Glomerular endothelial cell (primary cell): ENCODE measurements around the gene PKMYT1. TPM values are rescaled to one million over a fixed set of nuclear protein-coding genes. Genes with fewer than 3 reads are reported as not detected.
"Not testable (repeated sequence)": the region's sequence is repeated elsewhere in the genome, so short reads cannot be mapped to it uniquely, and the experiment has no call there.

Experiments
- DNase-seq: peaks from one replicate; pipeline ENCODE4 v3.0.0-alpha.2; 2011; ENCODE audit warnings: low read depth, low spot score; ENCODE audit errors: extremely low read depth
- total RNA-seq: library from RNA; depleted of rRNA; stranded (reverse); fragments of >200 nt; gene quantifications from 2 replicates; pipeline ENCODE4 v1.2.3, GENCODE V29; 2015

The PKMYT1 gene
- total RNA-seq, 1 donor from 2014 or later, result 12.9 TPM

DNA sequence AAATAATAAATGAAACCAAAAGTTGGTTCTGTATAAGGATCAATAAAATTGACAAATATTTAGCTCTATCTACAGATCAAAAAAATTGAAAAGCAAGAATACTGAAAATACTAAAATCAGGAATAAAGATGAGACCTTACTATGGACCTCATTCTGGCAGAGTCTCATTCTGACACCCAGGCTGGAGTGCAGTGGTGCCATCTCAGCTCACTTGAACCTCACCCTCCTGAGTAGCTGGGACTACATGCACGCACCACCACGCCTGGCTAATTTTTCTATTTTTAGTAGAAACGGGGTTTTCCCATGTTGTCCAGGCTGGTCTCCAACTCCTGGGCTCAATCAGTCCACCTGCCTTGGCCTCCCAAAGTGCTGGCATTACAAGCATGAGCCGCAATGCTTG, 38.2 kb downstream of the PKMYT1 start:
- DNase-seq, result no peak

DNA sequence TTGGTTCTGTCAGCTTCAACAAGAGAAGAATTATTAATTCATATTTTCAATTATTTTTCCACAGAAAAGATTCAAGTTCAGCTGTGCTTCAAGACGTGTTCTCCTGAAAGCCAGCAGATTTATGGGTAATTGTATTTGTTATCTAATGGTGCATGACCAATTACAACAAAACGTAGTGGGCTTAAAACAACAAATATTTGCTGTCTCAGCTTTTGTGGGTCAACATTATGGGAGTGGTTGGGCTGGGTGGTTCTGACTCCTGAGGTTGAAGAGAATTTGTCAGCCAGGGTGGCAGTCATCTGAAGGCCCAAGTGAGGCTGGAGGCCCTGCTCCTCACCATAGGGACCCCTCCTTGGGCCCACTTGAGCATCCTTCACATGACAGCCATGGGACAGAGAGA, 40.3 kb downstream of the PKMYT1 start:
- no peak for DNase-seq

DNA sequence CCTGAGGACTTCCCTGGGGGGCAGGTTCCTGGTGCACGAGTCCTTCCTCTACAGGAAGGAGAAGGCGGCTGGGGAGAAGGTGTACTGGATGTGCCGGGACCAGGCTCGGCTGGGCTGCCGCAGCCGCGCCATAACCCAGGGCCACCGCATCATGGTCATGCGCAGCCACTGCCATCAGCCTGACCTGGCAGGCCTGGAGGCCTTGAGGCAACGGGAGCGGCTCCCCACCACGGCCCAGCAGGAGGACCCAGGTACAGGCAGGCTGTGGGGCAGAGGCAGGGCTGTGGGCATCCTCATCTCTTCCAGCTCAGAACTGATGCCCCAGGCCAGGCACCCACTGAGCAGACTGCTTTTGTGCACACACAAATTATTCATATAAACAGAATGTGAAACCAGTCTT, 42.0 kb downstream of the PKMYT1 start:
- no peak for DNase-seq

DNA sequence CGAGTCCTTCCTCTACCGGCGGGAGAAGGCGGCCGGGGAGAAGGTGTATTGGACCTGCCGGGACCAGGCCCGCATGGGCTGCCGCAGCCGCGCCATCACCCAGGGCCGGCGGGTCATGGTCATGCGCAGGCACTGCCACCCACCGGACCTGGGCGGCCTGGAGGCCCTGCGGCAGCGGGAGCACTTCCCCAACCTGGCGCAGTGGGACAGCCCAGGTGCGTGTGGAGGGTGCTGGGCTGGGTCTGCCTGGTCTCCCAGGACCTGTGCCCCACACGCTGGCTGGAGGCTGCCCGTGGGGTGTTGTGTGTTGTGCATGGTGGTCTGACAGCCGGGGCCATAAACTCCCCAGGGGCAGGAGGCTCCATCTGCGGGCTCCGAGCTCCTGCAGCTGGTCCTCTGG, 43.1 kb downstream of the PKMYT1 start:
- no peak for DNase-seq

DNA sequence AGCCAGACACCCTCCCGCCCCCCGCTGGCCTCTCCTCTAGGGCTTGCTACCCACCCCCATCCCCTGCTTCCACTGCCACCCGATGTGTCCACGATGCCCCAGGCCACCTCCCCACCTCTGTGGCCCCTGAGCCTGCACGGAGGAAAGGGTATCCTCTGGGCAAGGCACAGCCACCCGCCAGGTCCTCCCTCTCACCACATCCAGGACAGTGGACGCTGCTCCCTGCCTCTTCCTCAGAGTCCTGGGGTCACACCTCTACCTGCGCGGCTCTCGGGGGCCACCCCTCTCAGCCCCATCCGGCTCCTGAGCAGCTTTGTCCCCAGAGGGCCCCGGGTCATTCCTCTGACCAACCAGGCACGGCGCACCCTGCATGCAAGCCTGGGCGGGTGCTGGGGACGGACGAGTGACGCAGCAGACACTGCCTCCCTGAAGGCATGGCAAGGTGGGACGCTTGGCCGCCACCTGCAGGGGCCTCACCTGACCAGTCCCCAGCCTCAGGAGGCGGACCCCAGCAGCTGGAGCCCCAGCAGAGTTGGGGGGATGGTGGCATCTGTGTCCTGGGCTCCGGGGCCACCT, 43.7 kb downstream of the PKMYT1 start:
- DNase-seq, result no peak

DNA sequence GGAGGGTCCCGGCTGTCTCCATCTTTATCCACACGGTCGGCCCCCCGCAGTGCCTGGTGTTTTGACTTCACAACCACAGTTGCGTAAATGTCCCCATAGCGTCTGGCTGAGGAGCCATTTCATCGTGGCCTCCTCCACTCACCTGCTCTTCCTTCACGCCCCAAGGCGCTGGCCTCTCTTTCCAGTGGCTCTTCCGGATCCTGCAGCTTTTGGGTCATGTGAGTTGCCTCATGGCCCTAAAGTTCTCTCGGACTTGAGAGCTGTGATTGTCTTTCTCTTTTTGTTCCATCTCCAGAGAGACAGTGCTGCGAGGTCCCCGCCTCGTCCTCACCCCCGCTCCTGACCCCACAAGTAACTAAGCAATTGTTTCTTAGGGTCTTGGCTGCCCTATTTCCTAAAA, 45.8 kb downstream of the PKMYT1 start:
- DNase-seq, result no peak

DNA sequence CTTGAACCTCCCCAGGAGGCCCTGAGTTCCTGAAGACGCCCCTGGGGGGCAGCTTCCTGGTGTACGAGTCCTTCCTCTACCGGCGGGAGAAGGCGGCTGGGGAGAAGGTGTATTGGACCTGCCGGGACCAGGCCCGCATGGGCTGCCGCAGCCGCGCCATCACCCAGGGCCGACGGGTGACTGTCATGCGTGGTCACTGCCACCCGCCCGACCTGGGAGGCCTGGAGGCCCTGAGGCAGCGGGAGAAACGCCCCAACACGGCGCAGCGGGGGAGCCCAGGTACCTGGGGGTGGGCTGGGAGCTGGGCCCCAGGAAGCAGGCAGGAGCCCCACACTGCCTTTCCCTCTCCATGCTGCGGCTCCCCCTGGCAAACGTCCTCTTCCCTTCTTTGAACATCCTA, 46.5 kb downstream of the PKMYT1 start:
- no peak for DNase-seq

DNA sequence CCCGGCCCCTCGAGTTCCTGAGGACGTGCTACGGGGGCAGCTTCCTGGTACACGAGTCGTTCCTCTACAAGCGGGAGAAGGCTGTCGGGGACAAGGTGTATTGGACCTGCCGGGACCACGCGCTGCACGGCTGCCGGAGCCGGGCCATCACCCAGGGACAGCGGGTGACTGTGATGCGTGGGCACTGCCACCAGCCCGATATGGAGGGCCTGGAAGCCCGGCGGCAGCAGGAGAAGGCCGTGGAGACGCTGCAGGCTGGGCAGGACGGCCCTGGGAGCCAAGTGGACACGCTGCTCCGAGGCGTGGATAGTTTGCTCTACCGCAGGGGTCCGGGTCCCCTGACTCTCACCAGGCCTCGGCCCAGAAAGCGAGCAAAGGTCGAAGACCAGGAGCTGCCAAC, 47.1 kb downstream of the PKMYT1 start:
- no peak for DNase-seq

DNA sequence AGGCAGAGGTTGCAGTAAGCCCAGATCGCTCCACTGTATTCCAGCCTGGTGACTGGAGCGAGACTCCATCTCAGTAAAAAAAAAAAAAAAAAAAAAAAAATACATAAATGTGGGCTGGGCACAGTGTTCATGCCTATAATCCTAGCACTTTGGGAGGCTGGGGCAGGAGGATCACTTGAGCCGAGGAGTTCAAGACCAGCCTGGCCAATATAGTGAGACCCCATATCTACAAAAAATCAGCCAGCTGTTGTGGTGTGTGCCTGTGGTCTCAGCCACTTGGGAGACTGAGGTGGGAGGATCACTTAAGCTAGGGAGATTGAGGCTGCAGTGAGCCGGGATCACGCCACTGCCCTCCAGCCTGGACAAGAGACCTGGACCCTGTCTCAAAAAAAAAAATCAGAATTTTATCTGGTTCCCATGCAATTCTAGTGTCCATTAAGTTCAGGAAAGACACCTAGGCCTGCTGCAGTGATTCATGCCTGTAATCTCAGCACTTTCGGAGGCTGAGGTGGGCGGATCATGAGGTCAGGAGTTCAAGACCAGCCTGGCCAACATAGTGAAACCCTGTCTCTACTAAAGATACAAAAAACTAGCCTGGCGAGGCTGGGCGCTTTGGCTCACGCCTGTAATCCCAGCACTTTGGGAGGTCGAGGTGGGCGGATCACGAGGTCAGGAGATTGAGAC, 48.9 kb downstream of the PKMYT1 start:
- not testable (repeated sequence) for DNase-seq

DNA sequence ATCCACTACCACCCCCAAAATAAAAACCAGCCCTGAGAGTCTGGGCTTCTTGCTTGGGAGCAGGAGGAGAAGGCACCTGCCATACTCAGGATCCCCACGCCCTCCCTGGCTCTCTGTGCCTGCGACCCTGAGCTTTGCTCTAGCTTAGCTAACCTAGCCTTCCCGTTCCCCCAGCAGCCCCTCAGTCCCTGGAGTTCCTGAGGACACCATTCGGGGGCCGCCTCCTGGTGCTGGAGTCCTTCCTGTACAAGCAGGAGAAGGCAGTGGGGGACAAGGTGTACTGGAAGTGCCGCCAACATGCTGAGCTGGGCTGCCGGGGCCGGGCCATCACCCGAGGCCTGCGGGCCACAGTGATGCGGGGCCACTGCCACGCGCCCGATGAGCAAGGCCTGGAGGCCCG, 50.0 kb downstream of the PKMYT1 start:
- no peak for DNase-seq

DNA sequence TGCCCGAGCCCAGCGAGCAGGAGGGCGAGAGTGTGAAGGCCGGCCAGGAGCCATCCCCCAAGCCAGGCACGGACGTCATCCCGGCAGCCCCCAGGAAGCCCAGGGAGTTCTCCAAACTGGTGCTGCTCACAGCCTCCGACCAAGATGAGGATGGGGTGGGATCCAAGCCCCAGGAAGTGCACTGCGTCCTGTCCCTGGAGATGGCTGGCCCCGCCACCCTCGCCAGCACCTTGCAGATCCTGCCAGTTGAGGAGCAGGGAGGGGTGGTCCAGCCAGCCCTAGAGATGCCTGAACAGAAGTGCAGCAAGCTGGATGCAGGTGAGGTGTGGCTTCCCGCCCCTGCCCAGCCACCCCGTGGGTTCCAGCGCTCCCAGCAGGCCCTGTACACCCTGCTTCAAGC, 50.6 kb downstream of the PKMYT1 start:
- DNase-seq, result no peak

DNA sequence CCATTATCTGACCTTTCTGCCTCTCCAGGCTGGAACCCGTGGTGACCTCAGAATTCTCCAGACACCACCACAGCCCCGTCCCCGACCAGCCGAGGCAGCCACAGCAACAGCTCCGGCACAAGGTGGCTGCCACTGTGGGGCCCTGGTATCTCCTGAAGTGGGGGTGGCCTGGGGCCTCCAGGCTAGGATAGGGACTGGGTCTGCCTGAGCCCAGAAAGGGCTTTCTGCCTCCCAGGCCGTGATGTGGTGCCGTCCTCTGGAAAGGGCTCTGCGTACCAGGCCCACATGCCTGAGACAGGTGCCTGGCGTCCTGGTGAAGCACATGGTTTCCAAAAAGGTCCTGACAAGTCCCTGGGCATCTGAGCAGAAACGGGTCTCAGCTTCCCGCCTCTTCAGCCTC, 51.5 kb downstream of the PKMYT1 start:
- DNase-seq, result no peak

DNA sequence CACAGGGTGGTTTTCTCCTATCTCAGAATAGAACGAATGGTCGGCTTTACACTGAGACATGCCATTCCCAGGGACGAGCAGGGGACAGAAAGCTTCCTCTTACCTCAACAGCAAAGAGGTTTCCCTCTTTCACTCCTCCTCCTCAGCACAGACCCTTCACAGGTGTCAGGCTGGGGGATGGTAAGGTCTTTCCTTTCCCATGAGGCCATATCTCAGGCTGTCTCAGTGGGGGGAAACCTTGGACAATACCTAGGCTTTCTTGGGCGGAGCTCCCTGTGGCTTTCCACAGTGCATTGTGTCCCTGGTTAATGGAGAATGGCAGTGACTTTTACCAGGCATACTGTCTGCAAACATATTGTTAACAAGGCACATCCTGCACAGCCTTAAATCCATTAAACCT, 52.1 kb downstream of the PKMYT1 start:
- DNase-seq, result not testable (repeated sequence)

DNA sequence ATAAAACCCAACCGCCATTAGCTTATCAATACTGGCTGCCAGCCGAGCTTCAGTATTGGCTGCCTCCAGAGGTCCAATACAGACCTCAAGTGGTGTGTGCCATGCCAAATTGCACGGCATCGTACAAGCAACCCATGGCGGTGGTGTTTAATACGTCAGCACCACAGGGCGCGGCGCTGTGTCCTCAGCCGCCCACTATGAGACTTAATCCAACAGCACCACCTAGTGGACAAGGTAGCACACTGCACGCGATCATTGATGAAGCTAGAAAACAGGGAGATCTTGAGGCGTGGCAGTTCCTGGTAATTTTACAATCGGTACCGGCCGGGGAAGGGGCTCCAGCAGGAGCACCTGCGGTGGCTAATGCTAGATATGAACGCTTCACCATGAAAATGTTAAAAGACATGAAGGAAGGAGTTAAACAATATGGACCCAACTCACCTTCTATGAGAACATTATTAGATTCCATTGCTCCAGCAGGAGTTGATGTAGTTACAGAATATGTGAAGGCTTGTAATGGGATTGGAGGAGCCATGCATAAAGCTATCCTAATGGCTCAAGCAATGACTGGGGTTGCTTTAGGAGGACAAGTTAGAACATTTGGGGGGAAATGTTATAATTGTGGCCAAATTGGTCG, 53.1 kb downstream of the PKMYT1 start:
- DNase-seq, result peak; percentile 73

DNA sequence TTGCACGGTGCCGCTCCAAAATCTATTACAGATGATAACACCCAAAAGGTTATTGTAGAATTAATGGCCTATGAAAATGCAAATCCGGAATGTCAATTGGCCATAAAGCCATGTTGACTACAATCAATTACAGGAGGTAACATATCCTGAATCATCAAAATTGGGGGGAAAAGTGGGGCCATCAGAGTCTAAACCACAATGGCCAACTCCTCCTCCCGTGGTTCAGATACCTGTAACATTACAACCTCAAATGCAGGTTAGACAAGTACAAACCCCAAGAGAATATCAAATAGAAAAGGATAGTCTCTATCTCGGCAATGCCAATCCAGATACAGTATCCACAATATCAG, 53.6 kb downstream of the PKMYT1 start:
- no peak for DNase-seq

DNA sequence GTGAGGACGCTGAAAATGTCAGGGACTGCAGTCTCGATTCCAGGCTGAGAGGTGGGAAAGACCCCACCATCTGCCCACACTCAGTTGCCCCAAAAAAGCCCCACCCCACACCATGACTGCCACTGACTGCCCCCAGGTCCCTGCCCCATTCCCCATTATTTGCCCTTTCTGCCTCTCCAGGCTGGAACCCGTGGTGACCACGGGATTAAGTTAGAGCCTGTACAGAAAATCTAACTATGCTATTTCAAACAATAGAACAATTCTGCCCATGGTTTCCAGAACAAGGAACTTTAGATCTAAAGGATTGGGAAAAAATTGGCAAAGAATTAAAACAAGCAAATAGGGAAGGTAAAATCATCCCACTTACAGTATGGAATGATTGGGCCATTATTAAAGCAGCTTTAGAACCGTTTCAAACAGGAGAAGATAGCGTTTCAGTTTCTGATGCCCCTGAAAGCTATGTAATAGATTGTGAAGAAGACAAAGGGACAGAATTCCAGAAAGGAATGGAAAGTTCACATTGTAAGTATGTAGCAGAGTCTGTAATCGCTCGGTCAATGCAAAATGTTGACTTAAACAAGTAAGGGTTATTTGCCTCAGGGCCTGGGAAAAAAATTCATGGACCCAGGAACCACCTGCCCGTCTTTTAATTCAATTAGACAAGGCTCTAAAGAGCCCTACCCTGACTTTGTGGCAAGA, 54.1 kb downstream of the PKMYT1 start:
- DNase-seq, result no peak

DNA sequence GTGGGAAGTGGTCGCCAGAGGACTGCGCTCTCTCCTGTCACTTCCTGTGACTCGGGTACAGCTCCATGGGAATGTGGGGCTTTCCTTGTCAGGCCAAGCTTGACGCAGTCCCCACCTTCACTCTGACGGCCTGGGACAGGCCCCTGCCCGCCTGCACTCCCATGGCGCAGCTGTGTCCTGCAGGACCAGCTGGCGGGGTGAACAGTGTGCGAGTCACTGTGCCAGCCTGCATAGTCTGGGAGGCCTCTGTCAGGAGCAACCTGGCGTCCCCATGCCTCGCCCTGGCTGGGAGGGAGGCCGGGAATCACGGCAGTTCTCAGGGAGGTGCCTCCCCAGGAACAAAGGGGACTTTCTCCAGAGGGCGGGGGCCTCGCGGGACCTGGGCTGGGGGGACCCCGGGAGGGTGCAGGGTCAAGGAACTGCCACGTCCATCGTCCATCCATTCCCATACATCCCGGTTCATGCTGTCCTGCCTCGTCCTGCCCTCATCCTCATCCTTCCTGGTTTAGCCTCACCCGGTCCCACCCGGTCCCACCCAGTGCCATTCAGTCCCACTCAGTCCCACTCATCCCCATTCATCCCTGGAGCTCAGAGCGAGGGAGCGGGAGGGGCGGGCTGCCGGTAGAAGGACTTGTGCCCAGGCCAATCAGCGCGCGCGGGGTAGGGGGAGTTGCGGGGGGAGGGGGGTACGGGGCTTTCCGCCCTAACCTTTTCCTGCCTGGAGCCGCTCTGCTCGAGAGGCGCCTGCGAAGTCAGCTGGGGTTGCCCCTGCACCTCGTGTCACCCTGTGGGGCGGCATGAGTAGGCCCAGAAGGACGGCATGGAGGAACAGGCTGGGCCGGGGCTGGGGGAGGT, 55.1 kb downstream of the PKMYT1 start:
- no peak for DNase-seq

DNA sequence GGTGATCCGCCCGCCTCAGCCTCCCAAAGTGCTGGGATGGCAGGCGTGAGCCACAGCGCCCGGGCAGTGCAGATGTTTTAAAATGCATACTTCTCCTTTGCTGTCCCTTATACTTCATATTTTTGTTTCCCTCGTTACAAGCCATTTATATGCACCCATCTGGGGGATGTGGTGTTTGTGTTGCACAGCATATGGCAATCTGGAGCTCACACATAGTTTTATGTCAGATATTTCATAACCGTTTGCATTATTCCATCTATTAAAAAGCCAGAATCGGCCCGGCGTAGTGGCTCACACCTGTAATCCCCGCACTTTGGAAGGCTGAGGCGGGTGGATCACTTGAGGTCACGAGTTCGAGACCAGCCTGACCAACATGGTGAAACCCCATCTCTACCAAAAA, 56.8 kb downstream of the PKMYT1 start:
- DNase-seq, result no peak
